CD14-positive monocyte (primary cell): Measurements from ENCODE around the gene PDIA5. TPM values are rescaled to one million over a fixed set of nuclear protein-coding genes. Genes with fewer than 3 reads are reported as not detected.

Experiments
- DNase-seq, 3 donors: peaks; one replicate each; pipeline ENCODE4 v3.0.0-alpha.2; 2011 to 2022
- H2AFZ ChIP-seq: 2 replicates; pipeline ENCODE4 v1.6.0; 2012; ENCODE audit warnings: mild to moderate bottlenecking, low read depth, low read length, inconsistent platforms; ENCODE audit not compliant: insufficient read depth, poor library complexity, severe bottlenecking
- H3K27ac ChIP-seq, 2 donors: 1 replicate in 1 of 2; 2 replicates in 1 of 2; pipeline ENCODE4 v1.5.1; 2012 to 2013; ENCODE audit warnings: low read length in 2 of 2, control low read depth in 1 of 2, inconsistent platforms in 1 of 2, low read depth in 1 of 2, mild to moderate bottlenecking in 1 of 2
- H3K27me3 ChIP-seq, 2 donors: one replicate each; pipeline versions ENCODE4 v1.6.0 to v1.6.1; 2011 to 2013; ENCODE audit warnings: low read length in 2 of 2; ENCODE audit not compliant: control insufficient read depth in 2 of 2, insufficient read depth in 2 of 2
- H3K36me3 ChIP-seq, 2 donors: replicated peaks in 1 of 2; 1 replicate in 1 of 2; 2 replicates in 1 of 2; pipeline versions ENCODE4 v1.5.1 to v1.6.1; 2012 to 2013; ENCODE audit warnings: low read length in 2 of 2, control low read depth in 1 of 2, inconsistent platforms in 1 of 2, mild to moderate bottlenecking in 1 of 2; ENCODE audit not compliant: insufficient read depth in 2 of 2, control insufficient read depth in 1 of 2
- H3K4me1 ChIP-seq, 2 donors: 1 replicate in 1 of 2; 2 replicates in 1 of 2; pipeline versions ENCODE4 v1.5.1 to v1.6.1; 2012 to 2013; ENCODE audit warnings: low read length in 2 of 2, control low read depth in 1 of 2, inconsistent platforms in 1 of 2, mild to moderate bottlenecking in 1 of 2, moderate library complexity in 1 of 2; ENCODE audit not compliant: insufficient read depth in 2 of 2, control insufficient read depth in 1 of 2
- H3K4me2 ChIP-seq: replicated peaks from 2 replicates; pipeline ENCODE3; 2012; ENCODE audit warnings: low read length, moderate library complexity, mild to moderate bottlenecking; ENCODE audit not compliant: poor library complexity, severe bottlenecking; ENCODE audit errors: extremely low read depth
- H3K4me3 ChIP-seq, 3 experiments: fragments of 200-600 bp in 1 of 3; sonication (generic) in 1 of 3; replicated peaks in 1 of 3; 1 replicate in 2 of 3; 2 replicates in 1 of 3; pipeline ENCODE4 v1.5.1; 2011 to 2013; ENCODE audit warnings: low read length in 3 of 3, mild to moderate bottlenecking in 3 of 3, control low read depth in 2 of 3, low read depth in 2 of 3, inconsistent platforms in 1 of 3, moderate library complexity in 1 of 3
- H3K79me2 ChIP-seq: 2 replicates; pipeline ENCODE4 v1.6.0; 2012; ENCODE audit warnings: mild to moderate bottlenecking, control low read depth, inconsistent platforms, low read length, moderate library complexity; ENCODE audit not compliant: insufficient read depth
- H3K9ac ChIP-seq: 2 replicates; pipeline ENCODE4 v1.6.0; 2017; ENCODE audit warnings: low read length, mild to moderate bottlenecking; ENCODE audit not compliant: insufficient read depth, poor library complexity, severe bottlenecking
- H3K9me3 ChIP-seq, 2 donors: replicated peaks in 1 of 2; 1 replicate in 1 of 2; 2 replicates in 1 of 2; pipeline versions ENCODE4 v1.5.1 to v1.6.1; 2012 to 2013; ENCODE audit warnings: low read length in 2 of 2, control low read depth in 1 of 2; ENCODE audit not compliant: control insufficient read depth in 1 of 2, insufficient read depth in 1 of 2
- H4K20me1 ChIP-seq: 2 replicates; pipeline ENCODE4 v1.6.0; 2012; ENCODE audit warnings: mild to moderate bottlenecking, low read length, control low read depth, moderate library complexity; ENCODE audit not compliant: insufficient read depth
- H3K27ac Mint-ChIP-seq, 7 donors: one replicate each; pipeline ENCODE4 v1.8.0; 2020; ENCODE audit warnings: mild to moderate bottlenecking in 7 of 7, mixed read lengths in 7 of 7, moderate library complexity in 6 of 7, inconsistent platforms in 2 of 7
- H3K27me3 Mint-ChIP-seq, 3 donors: one replicate each; pipeline ENCODE4 v1.8.0; 2021 to 2022; ENCODE audit warnings: low read depth in 3 of 3, mild to moderate bottlenecking in 3 of 3, mixed read lengths in 3 of 3, moderate library complexity in 3 of 3, inconsistent platforms in 1 of 3
- H3K36me3 Mint-ChIP-seq, 2 donors: one replicate each; pipeline ENCODE4 v1.8.0; 2020; ENCODE audit warnings: mixed read lengths in 2 of 2, inconsistent platforms in 1 of 2, mild to moderate bottlenecking in 1 of 2
- H3K4me1 Mint-ChIP-seq: one replicate; pipeline ENCODE4 v1.8.0; 2020; ENCODE audit warnings: mild to moderate bottlenecking, mixed read lengths
- H3K4me3 Mint-ChIP-seq, 2 donors: one replicate each; pipeline ENCODE4 v1.8.0; 2020; ENCODE audit warnings: mild to moderate bottlenecking in 2 of 2, mixed read lengths in 2 of 2, moderate library complexity in 1 of 2
- H3K9me3 Mint-ChIP-seq, 7 donors: one replicate each; pipeline ENCODE4 v1.8.0; 2020 to 2022; ENCODE audit warnings: mixed read lengths in 7 of 7, mild to moderate bottlenecking in 6 of 7, moderate library complexity in 6 of 7, inconsistent platforms in 2 of 7
- WGBS: methylation state at CpG from one replicate; pipeline ENCODE4 v1.1.5; 2013; ENCODE audit warnings: missing lambda C conversion rate; ENCODE audit not compliant: insufficient coverage; 5-methylcytosine and 5-hydroxymethylcytosine counted together
- intact Hi-C, 2 donors: fragments of 100-400 bp; cut with micrococcal nuclease; formaldehyde crosslinking; loops; one replicate each; pipeline versions ENCODE4 v1.15.0 to v1.15.1; 2023
- polyA plus RNA-seq, 3 donors: library from polyadenylated mRNA; depleted of rRNA in 1 of 3; unstranded in 2 of 3; stranded (reverse) in 1 of 3; fragments of 300-500 nt in 2 of 3; fragments of >200 nt in 1 of 3; fragmentation: Illumina TruSeq in 2 of 3; gene quantifications; 1 replicate in 2 of 3; 2 replicates in 1 of 3; pipeline ENCODE4 v1.2.3, GENCODE V29; 2012 to 2021
- TF ChIP-seq, protein P1 (sequence below): fragments of 200-600 bp; IDR thresholded peaks from one replicate; pipeline ENCODE4 v1.8.0; 2022; ENCODE audit warnings: antibody characterized with exemption, mild to moderate bottlenecking

Gene PDIA5
- polyA plus RNA-seq, 3 donors, result 7.1 to 10.0 (median 9.2) TPM

- Mint-ChIP-seq H3K27me3 (no peaks in the 10 kb centered on the region), H3K36me3 (no peaks in the 10 kb centered on the region), H3K9me3 (peaks cover 0 to 2% (median 0%) of the 10 kb centered on the region in 7 donors), H3K4me3 (no peak overlapping the region), H3K4me1 (peaks cover 28% of the 10 kb centered on the region), H3K27ac (peak overlapping the region in 1 of 7 donors; percentile 73)
- no peak overlapping the region for H3K4me2 ChIP-seq
- H3K9me3 ChIP-seq, result no peaks in the 10 kb centered on the region
- no peak overlapping the region for H3K27ac ChIP-seq
- no peaks in the 10 kb centered on the region for H3K79me2 ChIP-seq
- peaks cover 10 to 11% of the 10 kb centered on the region in 2 donors for H3K4me1 ChIP-seq
- no peak overlapping the region for H2AFZ ChIP-seq
- WGBS, result no CpG with 5 or more reads among the region's 6 CpGs
- DNase-seq, result no peak
- intact Hi-C loops, result no loop called here
- no peaks in the 10 kb centered on the region for H3K27me3 ChIP-seq
- H3K36me3 ChIP-seq, result no peaks in the 10 kb centered on the region
- H3K9ac ChIP-seq, result no peak overlapping the region
- H4K20me1 ChIP-seq, result no peaks in the 10 kb centered on the region
- H3K4me3 ChIP-seq, result no peak overlapping the region
- TF ChIP-seq, protein P1, sequence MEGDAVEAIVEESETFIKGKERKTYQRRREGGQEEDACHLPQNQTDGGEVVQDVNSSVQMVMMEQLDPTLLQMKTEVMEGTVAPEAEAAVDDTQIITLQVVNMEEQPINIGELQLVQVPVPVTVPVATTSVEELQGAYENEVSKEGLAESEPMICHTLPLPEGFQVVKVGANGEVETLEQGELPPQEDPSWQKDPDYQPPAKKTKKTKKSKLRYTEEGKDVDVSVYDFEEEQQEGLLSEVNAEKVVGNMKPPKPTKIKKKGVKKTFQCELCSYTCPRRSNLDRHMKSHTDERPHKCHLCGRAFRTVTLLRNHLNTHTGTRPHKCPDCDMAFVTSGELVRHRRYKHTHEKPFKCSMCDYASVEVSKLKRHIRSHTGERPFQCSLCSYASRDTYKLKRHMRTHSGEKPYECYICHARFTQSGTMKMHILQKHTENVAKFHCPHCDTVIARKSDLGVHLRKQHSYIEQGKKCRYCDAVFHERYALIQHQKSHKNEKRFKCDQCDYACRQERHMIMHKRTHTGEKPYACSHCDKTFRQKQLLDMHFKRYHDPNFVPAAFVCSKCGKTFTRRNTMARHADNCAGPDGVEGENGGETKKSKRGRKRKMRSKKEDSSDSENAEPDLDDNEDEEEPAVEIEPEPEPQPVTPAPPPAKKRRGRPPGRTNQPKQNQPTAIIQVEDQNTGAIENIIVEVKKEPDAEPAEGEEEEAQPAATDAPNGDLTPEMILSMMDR, result no peak
Observed at GRCh38 chr3:123188058-123188457, 121.2 kb downstream of the PDIA5 start.

- peak overlapping the region in 1 of 2 donors; percentile 56 for H3K27ac ChIP-seq
- Mint-ChIP-seq H3K27me3 (peaks cover 0 to 5% (median 1%) of the 10 kb centered on the region in 3 donors), H3K4me3 (no peak overlapping the region), H3K9me3 (peaks cover 0 to 18% (median 2%) of the 10 kb centered on the region in 7 donors), H3K27ac (peak overlapping the region in 5 of 7 donors; percentile 10 to 80 (median 75)), H3K36me3 (no peaks in the 10 kb centered on the region), H3K4me1 (peaks cover 27% of the 10 kb centered on the region)
- intact Hi-C loops, result no loop called here
- peak overlapping the region; percentile 61 for H2AFZ ChIP-seq
- no peak overlapping the region for H3K4me2 ChIP-seq
- DNase-seq, result no peak
- no peaks in the 10 kb centered on the region for H4K20me1 ChIP-seq
- H3K4me3 ChIP-seq, result no peak overlapping the region
- H3K27me3 ChIP-seq, result no peaks in the 10 kb centered on the region
- no CpG with 5 or more reads among the region's 5 CpGs for WGBS
- no peaks in the 10 kb centered on the region for H3K36me3 ChIP-seq
- no peaks in the 10 kb centered on the region for H3K9me3 ChIP-seq
- H3K4me1 ChIP-seq, result peaks cover 14 to 17% of the 10 kb centered on the region in 2 donors
- H3K79me2 ChIP-seq, result no peaks in the 10 kb centered on the region
- H3K9ac ChIP-seq, result no peak overlapping the region
- TF ChIP-seq, protein P1, result no peak
Observed at GRCh38 chr3:123193448-123194101, 126.8 kb downstream of the PDIA5 start.
